Uterus (tissue), 2 donors: Measurements from ENCODE around the gene VWA1.

Source experiments
- CTCF ChIP-seq, 4 experiments: fragments of 200-600 bp in 2 of 4; fragments of 450-650 bp in 2 of 4; sonication (generic) in 2 of 4; IDR thresholded peaks; one replicate each; pipeline ENCODE4 v1.5.1; 2016 to 2019; ENCODE audit warnings: antibody characterized with exemption in 4 of 4, mild to moderate bottlenecking in 2 of 4, moderate library complexity in 1 of 4
- POLR2A ChIP-seq, 2 donors: fragments of 450-650 bp; IDR thresholded peaks; one replicate each; pipeline ENCODE4 v1.6.1; 2016; ENCODE audit warnings: antibody characterized with exemption in 2 of 2, mild to moderate bottlenecking in 1 of 2, moderate library complexity in 1 of 2

- TF ChIP-seq CTCF (IDR thresholded peaks at IDR 0.05) (no peak), POLR2A (IDR thresholded peaks at IDR 0.05) (no peak)
Measured at GRCh38 chr1:1452882-1453281, 17.4 kb downstream of the VWA1 start.
